HEK293T (cell line): ENCODE results near the gene CLDN22.

Source experiments
- ARNT ChIP-seq: fragments of 450-650 bp; IDR thresholded peaks from 2 replicates; pipeline ENCODE4 v1.6.1; 2017; ENCODE audit warnings: mild to moderate bottlenecking
- BHLHE40 ChIP-seq: fragments of 450-650 bp; IDR thresholded peaks from 2 replicates; pipeline ENCODE4 v1.6.1; 2016; ENCODE audit warnings: mild to moderate bottlenecking, moderate library complexity, borderline replicate concordance
- CTBP1 ChIP-seq: fragments of 450-650 bp; IDR thresholded peaks from 2 replicates; pipeline ENCODE4 v1.6.1; 2016; ENCODE audit warnings: borderline replicate concordance
- FOXK2 ChIP-seq: fragments of 450-650 bp; IDR thresholded peaks from 2 replicates; pipeline ENCODE4 v1.6.1; 2016; ENCODE audit warnings: mild to moderate bottlenecking
- FOXM1 ChIP-seq: fragments of 450-650 bp; IDR thresholded peaks from 2 replicates; pipeline ENCODE4 v1.6.1; 2017; ENCODE audit warnings: mild to moderate bottlenecking, borderline replicate concordance
- L3MBTL2 ChIP-seq: fragments of 450-650 bp; conservative IDR thresholded peaks from 2 replicates; pipeline ENCODE4 v1.6.1; 2016; ENCODE audit warnings: mild to moderate bottlenecking
- LEF1 ChIP-seq: fragments of 450-650 bp; IDR thresholded peaks from 2 replicates; pipeline ENCODE4 v1.6.1; 2017; ENCODE audit warnings: mild to moderate bottlenecking, borderline replicate concordance
- SP1 ChIP-seq: fragments of 450-650 bp; IDR thresholded peaks from 2 replicates; pipeline ENCODE4 v1.6.1; 2017
- SUZ12 ChIP-seq: fragments of 450-650 bp; IDR thresholded peaks from 2 replicates; pipeline ENCODE4 v1.6.1; 2016; ENCODE audit warnings: mild to moderate bottlenecking
- TF ChIP-seq, protein P1 (sequence below): fragments of 450-650 bp; IDR thresholded peaks from 2 replicates; pipeline ENCODE4 v1.6.1; 2016

DNA sequence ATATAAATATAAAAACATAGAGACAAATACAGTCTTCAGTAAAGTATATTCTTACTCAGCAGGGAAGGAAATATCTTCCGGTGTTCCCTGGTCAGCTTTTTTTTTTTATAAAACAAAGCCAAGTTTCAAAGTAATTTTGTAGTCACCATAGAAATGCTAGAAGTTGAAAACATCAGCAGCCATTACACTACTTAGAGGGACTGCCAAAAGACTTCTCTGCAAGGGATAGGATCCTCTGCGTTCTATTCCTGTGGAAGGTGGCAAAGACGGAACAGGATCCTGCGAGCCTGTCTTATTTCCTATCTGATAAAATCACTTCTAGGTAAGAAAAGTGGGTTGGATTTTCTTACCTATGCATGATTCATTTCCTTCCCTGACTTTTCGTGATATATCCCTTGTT lies 19.4 kb downstream of the CLDN22 start:
- TF ChIP-seq L3MBTL2 (no peak), LEF1 (no peak), SP1 (no peak), FOXM1 (no peak), BHLHE40 (no peak), SUZ12 (no peak), ARNT (no peak), CTBP1 (no peak), FOXK2 (no peak)
- TF ChIP-seq, protein P1, sequence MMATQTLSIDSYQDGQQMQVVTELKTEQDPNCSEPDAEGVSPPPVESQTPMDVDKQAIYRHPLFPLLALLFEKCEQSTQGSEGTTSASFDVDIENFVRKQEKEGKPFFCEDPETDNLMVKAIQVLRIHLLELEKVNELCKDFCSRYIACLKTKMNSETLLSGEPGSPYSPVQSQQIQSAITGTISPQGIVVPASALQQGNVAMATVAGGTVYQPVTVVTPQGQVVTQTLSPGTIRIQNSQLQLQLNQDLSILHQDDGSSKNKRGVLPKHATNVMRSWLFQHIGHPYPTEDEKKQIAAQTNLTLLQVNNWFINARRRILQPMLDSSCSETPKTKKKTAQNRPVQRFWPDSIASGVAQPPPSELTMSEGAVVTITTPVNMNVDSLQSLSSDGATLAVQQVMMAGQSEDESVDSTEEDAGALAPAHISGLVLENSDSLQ: no peak
